ENCODE measurements around the gene TST.

- TF ChIP-seq SP1 (IDR thresholded peaks at IDR 0.05; ENCODE audit: low read depth, low read length) (no peak), EZH2 (IDR thresholded peaks at IDR 0.05; ENCODE audit: low read depth, low read length, severe bottlenecking) (no peak), CTCF (IDR thresholded peaks at IDR 0.05; ENCODE audit: control extremely low read depth in 1 of 3, insufficient read depth in 1 of 3, low read depth in 1 of 3, low read length in 3 of 3) (no peak), CEBPB (IDR thresholded peaks at IDR 0.05; ENCODE audit: low read depth, low read length) (no peak), MAX (IDR thresholded peaks at IDR 0.05) (no peak), KDM5A (IDR thresholded peaks at IDR 0.05; ENCODE audit: low read length) (no peak), CHD2 (IDR thresholded peaks at IDR 0.05; ENCODE audit: low read length) (no peak)
These were observed 17.6 kb upstream of the TST start for GRCh38 chr22:37036655-37037377.

Measured in H1 (cell line).